HPDE6-E6E7 (cell line): ENCODE data around the gene HRAS.
"Not testable (repeated sequence)": the region's sequence is repeated elsewhere in the genome, so short reads cannot be mapped to it uniquely, and the experiment has no call there.

ENCODE experiments used
- DNase-seq: peaks from one replicate; pipeline ENCODE4 v3.0.0; 2011; ENCODE audit warnings: missing footprints; ENCODE audit errors: extremely low spot score

HRAS gene

DNA sequence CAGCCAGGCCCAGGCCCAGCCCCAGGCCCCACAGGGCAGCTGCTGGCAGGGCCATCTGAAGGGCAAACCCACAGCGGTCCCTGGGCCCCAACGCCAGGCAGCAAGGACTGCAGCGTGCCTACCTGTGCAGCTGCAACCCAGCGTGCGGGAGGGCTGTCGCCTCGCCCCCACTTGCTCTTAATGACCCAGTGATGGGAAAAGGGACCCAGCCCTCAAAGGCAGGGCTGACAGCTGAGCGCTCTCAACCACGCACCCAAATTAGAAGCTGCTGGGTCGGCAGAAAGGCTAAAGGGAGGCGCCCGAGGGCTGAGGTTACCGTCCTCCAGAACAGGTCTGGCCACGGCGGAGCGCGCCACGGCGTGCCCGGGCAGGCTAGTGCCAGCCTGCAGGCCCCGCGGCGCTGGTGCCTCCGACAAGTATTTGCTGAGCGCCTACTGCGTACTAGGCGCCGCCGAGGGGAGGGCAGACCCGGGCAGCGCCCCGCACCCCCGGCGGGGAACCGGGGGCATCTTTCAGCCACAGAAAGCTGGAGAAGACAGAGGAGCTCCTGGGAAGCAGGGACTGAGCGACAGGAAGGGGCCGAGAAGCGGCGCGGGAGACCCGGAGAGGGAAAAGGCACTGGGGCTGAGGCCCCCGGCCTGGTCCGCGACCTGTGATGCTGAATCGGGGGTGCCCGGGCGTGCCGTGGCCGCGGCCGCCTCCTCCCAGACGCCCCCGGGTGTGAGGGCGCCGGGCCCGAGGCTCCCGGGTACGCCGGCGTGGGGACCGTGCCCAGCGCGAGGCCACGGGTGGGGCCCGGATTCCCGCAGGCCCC, 773 bp downstream of the HRAS start:
- peak; percentile 76 for DNase-seq

- DNase-seq, result no peak
These were observed 1.6 kb downstream of the HRAS start for GRCh38 chr11:533586-534395.

- DNase-seq, result no peak
These were observed 2.3 kb downstream of the HRAS start for GRCh38 chr11:532986-533585.

GRCh38 chr11:532527-532985, 2.8 kb downstream of the HRAS start:
- DNase-seq, result no peak

- no peak for DNase-seq
These were observed 3.4 kb downstream of the HRAS start for GRCh38 chr11:531919-532526.

- DNase-seq, result no peak
These were observed 4.2 kb downstream of the HRAS start for GRCh38 chr11:530960-531831.

DNA sequence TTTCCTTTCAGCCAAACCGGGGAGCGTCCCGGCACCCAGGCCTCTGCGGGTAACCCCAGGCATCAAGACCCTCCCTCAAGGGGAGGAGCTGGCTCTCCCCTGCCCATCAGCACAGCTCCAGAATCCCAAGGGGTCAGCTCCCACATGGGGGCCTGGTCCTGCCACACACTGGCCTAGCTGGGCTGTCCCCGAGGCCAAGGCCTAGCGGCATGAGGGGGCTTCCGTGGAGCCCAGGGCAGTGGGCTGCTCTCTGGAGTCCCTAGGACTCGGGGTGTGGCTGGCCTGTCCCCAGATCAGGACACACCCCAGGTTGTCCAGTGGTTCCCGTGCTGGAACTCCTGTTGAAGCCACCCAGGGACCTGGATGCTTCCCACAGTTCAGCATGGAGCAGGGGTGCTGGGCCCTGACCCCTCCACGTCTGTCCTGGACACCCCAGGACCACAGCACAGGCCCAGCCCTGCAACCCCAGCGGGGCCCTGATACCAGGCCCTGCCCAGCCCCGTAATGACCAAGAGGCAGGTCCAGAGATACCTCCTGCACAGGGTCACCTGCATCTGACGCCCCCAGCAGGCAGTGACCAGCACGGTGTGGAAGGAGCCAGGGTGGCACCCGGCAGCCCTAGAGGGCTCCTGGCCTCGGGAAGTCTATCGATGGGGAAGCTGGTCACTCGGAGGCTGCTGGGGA, 5.5 kb downstream of the HRAS start:
- DNase-seq, result no peak

GRCh38 chr11:528815-529727, 6.3 kb downstream of the HRAS start:
- no peak for DNase-seq

GRCh38 chr11:528166-528814, 7.1 kb downstream of the HRAS start:
- no peak for DNase-seq

GRCh38 chr11:526192-526591, 9.2 kb downstream of the HRAS start:
- no peak for DNase-seq

DNA sequence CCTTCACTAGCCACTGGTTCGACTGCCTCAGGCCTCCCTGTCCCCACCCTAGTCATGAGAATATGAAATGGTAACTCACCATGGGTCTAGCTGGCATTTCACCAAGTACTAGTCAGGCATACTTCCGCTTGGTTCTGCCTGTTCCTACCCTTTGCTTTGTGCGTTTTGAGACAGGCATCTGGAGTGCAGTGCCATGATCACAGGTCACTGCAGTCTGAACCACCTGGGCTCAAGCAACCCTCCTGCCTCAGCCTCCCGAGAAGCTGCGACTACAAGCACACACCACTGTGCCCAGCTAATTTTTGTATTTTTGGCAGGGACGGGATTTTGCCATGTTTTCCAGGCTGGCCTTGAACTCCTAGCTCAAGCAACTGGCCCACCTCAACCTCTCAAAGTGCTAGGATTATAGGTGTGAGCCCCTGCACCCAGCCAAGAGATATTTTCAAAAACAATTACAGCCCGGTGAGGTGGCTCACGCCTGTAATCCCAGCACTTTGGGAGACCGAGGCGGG, 14.1 kb downstream of the HRAS start:
- no peak for DNase-seq

- DNase-seq, result no peak
These were observed 14.8 kb downstream of the HRAS start for GRCh38 chr11:520428-521176.

GRCh38 chr11:518463-519202, 16.7 kb downstream of the HRAS start:
- DNase-seq, result peak; percentile 87

DNA sequence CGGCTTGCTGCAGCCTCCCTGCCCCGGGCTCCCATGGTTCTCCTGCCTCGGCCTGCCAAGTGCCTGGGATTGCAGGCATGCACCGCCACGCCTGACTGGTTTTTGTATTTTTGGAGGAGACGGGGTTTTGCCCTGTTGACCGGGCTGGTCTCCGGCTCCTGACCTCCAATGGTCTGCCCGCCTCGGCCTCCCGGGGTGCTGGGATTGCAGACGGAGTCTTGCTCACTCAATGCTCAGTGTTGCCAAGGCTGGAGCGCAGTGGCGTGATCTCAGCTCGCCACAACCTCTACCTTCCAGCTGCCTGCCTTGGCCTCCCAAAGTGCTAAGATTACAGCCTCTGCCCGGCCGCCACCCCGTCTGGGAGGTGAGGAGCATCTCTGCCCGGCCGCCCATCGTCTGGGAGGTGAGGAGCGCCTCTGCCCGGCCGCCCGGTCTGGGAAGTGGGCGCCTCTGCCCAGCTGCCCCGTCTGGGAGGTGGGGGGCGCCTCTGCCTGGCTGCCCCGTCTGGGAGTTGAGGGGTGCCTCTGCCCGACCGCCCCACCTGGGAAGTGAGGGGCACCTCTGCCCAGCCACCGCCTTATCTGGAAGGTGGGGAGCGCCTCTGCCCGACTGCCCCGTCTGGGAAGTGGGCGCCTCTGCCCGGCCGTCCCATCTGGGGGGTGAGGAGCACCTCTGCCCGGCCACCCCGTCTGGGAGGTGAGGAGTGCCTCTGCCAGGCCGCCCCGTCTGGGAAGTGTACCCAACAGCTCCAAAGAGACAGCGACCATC, 18.3 kb downstream of the HRAS start:
- DNase-seq, result not testable (repeated sequence)

DNA sequence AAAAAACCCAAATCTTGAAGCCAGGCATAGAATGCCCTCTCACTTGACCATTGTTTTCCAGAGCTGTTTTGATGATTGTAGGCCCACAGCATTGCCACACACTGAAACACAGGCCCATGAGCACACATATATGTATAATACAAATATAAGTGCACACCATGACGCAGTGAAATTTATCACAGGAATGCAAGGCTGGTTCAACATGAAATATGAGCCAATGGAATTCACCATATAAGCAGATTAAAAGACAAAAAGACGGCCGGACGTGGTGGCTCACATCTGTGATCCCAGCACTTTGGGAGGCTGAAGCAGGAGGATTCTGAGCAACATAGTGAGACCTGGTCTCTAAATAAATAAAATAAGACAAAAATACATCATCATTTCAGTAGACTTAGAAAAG, 19.0 kb downstream of the HRAS start:
- no peak for DNase-seq

DNA sequence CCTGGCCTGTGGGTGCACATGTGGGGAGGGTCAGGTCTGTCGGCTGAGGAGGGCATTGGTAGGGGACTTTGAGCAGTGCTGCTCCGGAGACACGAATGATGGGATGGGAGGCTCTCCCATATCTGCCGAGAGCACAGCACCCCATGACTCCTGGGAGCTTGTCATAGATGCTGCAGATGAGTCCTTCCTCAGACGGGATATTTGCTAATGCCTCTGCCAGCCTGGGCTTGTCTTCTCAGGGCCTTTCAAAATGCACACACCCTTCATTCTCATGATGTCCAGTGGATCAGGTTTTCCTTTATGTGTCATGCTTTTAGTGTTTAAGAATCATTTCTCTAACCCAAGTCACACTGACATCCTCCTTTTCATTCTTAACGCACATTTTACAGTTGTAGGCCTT, 20.2 kb downstream of the HRAS start:
- DNase-seq, result peak; percentile 97
